Transverse colon (tissue), 4 donors: Measurements from ENCODE around the gene YTHDF1.

Source experiments
- CTCF ChIP-seq, 5 experiments: fragments of 200-600 bp in 3 of 5; fragments of 450-650 bp in 2 of 5; sonication (generic) in 3 of 5; IDR thresholded peaks; 1 replicate in 2 of 5; 2 replicates in 3 of 5; pipeline ENCODE4 v1.5.1; 2016 to 2017; ENCODE audit warnings: antibody characterized with exemption in 5 of 5, inconsistent platforms in 3 of 5, mild to moderate bottlenecking in 2 of 5, moderate library complexity in 1 of 5
- POLR2AphosphoS5 ChIP-seq, 3 donors: sonication (generic); formaldehyde crosslinking; IDR thresholded peaks; one replicate each; pipeline ENCODE4 v1.6.1; 2016; ENCODE audit warnings: antibody characterized with exemption in 3 of 3

GRCh38 chr20:63159826-63160640 lies 55.9 kb downstream of the YTHDF1 start:
- TF ChIP-seq CTCF (IDR thresholded peaks at IDR 0.05): no peak
- no peak for TF ChIP-seq POLR2AphosphoS5 (IDR thresholded peaks at IDR 0.05)
